ENCODE data around the gene SLFNL1.

SLFNL1 gene

DNA sequence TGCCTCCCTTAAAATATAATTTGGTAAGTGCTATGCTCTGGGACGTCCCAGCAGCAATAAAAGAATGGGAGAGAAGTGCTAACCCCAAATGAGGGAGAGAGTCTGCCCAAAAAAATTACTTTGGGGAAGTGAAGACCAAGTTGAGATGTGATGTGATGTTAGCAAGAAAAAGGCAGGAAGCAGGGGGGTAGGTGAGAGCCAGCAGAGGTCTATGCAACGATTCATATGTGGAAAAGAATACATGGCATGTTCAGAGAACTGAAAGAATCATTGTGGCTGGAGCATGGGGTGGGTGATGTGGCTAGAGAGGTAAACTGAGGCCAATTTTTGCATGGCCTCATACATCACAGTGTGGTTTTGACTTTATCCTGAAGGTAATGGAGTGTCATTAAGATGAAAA, 47.6 kb downstream of the SLFNL1 start:
- POLR2A ChIA-PET, result interaction anchor here (0.8 kb wide), 1 partner anchor 18 kb away, joined by 3 read pairs; no protein-coding TSS in a partner anchor
- CTCF ChIA-PET, result interaction anchor here (17.3 kb wide), 1 partner anchor 22 kb away, joined by 282 read pairs; no protein-coding TSS in a partner anchor
- TF ChIP-seq, protein P1, sequence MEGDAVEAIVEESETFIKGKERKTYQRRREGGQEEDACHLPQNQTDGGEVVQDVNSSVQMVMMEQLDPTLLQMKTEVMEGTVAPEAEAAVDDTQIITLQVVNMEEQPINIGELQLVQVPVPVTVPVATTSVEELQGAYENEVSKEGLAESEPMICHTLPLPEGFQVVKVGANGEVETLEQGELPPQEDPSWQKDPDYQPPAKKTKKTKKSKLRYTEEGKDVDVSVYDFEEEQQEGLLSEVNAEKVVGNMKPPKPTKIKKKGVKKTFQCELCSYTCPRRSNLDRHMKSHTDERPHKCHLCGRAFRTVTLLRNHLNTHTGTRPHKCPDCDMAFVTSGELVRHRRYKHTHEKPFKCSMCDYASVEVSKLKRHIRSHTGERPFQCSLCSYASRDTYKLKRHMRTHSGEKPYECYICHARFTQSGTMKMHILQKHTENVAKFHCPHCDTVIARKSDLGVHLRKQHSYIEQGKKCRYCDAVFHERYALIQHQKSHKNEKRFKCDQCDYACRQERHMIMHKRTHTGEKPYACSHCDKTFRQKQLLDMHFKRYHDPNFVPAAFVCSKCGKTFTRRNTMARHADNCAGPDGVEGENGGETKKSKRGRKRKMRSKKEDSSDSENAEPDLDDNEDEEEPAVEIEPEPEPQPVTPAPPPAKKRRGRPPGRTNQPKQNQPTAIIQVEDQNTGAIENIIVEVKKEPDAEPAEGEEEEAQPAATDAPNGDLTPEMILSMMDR (IDR thresholded peaks at IDR 0.05; ENCODE audit: insufficient read depth, low read length, missing control alignments), result no peak
- DNase-seq (ENCODE audit: low read depth, low spot score), result no peak
- no peak overlapping the region for H3K4me3 ChIP-seq (ENCODE audit: low read depth, low read length)

- POLR2A ChIA-PET, result no interaction called here
These were observed 49.6 kb downstream of the SLFNL1 start for GRCh38 chr1:40971966-40972365.

DNA sequence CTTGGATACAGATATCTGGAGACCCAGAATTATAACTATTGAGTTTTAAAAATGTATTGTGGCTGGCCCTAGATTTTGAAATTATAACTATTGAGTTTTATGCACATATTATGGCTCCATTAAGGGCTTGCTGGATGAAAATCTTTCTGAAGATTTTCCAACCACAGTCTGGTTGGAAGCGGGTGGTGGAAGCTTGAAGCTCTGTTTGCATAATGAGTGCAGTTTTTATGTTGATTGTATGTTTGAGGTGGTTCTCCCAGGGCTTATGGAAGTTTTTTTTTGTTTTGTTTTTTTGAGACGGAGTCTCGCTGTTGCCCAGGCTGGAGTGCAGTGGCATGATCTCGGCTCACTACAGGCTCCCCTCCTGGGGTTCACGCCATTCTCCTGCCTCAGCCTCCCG, 52.1 kb downstream of the SLFNL1 start:
- TF ChIP-seq, protein P1 (IDR thresholded peaks at IDR 0.05; ENCODE audit: insufficient read depth, low read length, missing control alignments), result no peak
- DNase-seq (ENCODE audit: low read depth, low spot score), result no peak
- no peak overlapping the region for H3K4me3 ChIP-seq (ENCODE audit: low read depth, low read length)
- ChIA-PET CTCF (interaction anchor here (1.2 to 17.3 kb wide), 3 partner anchors 9 to 17 kb away, joined by 3 to 282 read pairs (median 3); partner anchors contain the start of gene CTPS1), POLR2A (no interaction called here)

More at GRCh38 chr1:40971966-40972365, 49.6 kb downstream of the SLFNL1 start:
- CTCF ChIA-PET, result interaction anchor here (17.3 kb wide), 1 partner anchor 20 kb away, joined by 282 read pairs; no protein-coding TSS in a partner anchor
- TF ChIP-seq, protein P1 (IDR thresholded peaks at IDR 0.05; ENCODE audit: insufficient read depth, low read length, missing control alignments), result no peak
- DNase-seq (ENCODE audit: low read depth, low spot score), result no peak
- no peak overlapping the region for H3K4me3 ChIP-seq (ENCODE audit: low read depth, low read length)

- CTCF ChIA-PET, result interaction anchor here (1.1 to 17.3 kb wide), 3 partner anchors 13 to 37 kb away, joined by 3 to 282 read pairs (median 4); partner anchors contain the start of gene CTPS1
- DNase-seq (ENCODE audit: low read depth, low spot score), result no peak
- POLR2A ChIA-PET, result no interaction called here
- no peak overlapping the region for H3K4me3 ChIP-seq (ENCODE audit: low read depth, low read length)
- TF ChIP-seq, protein P1 (IDR thresholded peaks at IDR 0.05; ENCODE audit: insufficient read depth, low read length, missing control alignments), result no peak
These were observed 55.1 kb downstream of the SLFNL1 start for GRCh38 chr1:40966417-40966816.

All from AG04449 (cell line).